Gastroesophageal sphincter (tissue), 3 donors: Measurements from ENCODE around the gene SRRD.

ENCODE experiments used
- EP300 ChIP-seq: sonication (generic); formaldehyde crosslinking; IDR thresholded peaks from one replicate; pipeline ENCODE4 v1.6.1; 2017; ENCODE audit warnings: antibody characterized with exemption, mild to moderate bottlenecking
- POLR2A ChIP-seq, 2 donors: fragments of 450-650 bp; IDR thresholded peaks; one replicate each; pipeline ENCODE4 v1.6.1; 2017; ENCODE audit warnings: antibody characterized with exemption in 2 of 2, mild to moderate bottlenecking in 2 of 2, moderate library complexity in 1 of 2
- POLR2AphosphoS5 ChIP-seq: sonication (generic); formaldehyde crosslinking; IDR thresholded peaks from one replicate; pipeline ENCODE4 v1.6.1; 2017; ENCODE audit warnings: antibody characterized with exemption
- TF ChIP-seq, protein P1 (sequence below), 4 experiments: fragments of 200-600 bp in 2 of 4; fragments of 450-650 bp in 2 of 4; sonication (generic) in 1 of 4; IDR thresholded peaks; one replicate each; pipeline ENCODE4 v1.5.1; 2017 to 2019; ENCODE audit warnings: antibody characterized with exemption in 4 of 4, mild to moderate bottlenecking in 2 of 4, moderate library complexity in 2 of 4

DNA sequence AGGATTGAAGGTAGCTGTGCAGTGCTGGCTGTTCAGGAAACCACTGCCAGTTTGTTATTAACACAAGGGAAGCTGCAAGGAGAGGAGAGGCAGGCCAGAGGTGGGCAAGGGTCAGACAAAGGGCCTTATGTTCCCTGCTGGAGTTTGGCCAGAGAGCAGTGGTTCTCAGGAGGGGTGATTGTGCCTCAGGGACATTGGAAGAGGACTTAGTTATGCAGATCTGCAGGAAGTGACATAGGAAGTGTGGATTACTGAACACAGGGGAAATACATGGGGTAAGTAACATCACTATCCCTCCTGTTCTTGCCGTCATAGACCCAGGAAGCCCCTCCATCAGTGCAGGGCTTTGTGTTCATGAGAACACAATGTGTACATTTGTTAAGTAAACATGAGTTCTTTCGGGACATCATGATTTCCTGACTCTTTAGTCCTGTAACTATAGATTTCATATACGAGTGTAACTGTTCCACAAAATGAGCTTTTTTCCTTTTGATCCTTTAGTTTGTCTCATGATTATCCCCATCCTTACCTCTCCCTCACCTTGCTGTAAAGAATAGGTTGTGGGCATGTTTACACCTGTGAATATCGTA lies 5.9 kb downstream of the SRRD start:
- TF ChIP-seq, protein P1, sequence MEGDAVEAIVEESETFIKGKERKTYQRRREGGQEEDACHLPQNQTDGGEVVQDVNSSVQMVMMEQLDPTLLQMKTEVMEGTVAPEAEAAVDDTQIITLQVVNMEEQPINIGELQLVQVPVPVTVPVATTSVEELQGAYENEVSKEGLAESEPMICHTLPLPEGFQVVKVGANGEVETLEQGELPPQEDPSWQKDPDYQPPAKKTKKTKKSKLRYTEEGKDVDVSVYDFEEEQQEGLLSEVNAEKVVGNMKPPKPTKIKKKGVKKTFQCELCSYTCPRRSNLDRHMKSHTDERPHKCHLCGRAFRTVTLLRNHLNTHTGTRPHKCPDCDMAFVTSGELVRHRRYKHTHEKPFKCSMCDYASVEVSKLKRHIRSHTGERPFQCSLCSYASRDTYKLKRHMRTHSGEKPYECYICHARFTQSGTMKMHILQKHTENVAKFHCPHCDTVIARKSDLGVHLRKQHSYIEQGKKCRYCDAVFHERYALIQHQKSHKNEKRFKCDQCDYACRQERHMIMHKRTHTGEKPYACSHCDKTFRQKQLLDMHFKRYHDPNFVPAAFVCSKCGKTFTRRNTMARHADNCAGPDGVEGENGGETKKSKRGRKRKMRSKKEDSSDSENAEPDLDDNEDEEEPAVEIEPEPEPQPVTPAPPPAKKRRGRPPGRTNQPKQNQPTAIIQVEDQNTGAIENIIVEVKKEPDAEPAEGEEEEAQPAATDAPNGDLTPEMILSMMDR (IDR thresholded peaks at IDR 0.05), result no peak
- TF ChIP-seq POLR2A (IDR thresholded peaks at IDR 0.05) (no peak), POLR2AphosphoS5 (no peak), EP300 (no peak)
